Measurements from ENCODE around the gene LGALS9.
"Not testable (repeated sequence)": the region's sequence is repeated elsewhere in the genome, so short reads cannot be mapped to it uniquely, and the experiment has no call there.

LGALS9 gene

DNA sequence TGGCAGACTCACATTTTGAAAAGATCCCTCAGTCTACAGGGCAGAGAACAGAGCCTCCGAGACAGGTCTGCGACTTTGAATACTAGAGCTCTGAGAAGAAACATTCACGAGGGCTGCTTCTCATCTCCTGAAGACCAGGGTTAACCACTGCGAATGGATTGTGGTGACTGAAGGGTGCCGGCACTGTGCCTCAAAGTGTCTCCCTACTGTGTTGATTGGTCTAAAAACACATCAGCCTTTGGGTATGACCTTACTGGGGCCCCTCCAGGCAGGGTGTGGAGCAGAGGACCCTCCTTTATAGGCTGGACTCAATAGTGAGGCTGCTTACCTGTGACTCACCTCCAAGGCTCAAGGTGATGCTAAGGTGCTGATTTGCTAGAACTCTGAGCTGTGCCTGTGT lies 2.6 kb upstream of the LGALS9 start:
- H3K4me3 ChIP-seq (ENCODE audit: low read depth, low read length) = no peak overlapping the region
- TF ChIP-seq, protein P1, sequence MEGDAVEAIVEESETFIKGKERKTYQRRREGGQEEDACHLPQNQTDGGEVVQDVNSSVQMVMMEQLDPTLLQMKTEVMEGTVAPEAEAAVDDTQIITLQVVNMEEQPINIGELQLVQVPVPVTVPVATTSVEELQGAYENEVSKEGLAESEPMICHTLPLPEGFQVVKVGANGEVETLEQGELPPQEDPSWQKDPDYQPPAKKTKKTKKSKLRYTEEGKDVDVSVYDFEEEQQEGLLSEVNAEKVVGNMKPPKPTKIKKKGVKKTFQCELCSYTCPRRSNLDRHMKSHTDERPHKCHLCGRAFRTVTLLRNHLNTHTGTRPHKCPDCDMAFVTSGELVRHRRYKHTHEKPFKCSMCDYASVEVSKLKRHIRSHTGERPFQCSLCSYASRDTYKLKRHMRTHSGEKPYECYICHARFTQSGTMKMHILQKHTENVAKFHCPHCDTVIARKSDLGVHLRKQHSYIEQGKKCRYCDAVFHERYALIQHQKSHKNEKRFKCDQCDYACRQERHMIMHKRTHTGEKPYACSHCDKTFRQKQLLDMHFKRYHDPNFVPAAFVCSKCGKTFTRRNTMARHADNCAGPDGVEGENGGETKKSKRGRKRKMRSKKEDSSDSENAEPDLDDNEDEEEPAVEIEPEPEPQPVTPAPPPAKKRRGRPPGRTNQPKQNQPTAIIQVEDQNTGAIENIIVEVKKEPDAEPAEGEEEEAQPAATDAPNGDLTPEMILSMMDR (IDR thresholded peaks at IDR 0.05; ENCODE audit: low read depth, low read length) = no peak

- H3K4me3 ChIP-seq (ENCODE audit: low read depth, low read length) = not testable (repeated sequence)
Observed at GRCh38 chr17:27629260-27629659, 1.7 kb upstream of the LGALS9 start.

DNA sequence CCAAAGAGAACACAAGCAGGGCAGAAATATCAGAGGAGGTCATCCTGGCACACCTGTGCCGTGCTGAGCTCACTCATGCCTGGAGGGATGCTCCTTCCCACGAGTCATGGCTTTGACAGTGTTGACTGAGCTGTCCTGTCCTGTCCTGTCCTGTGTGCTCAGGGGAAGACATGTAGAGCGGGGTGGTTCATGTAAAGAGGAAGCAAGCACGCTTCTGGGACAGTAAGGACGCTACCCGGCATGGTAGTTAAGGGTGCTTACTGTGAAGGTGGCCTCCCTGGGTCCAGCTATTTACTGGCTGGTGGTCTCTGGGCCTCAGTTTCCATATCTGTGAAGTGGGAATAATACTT lies 398 bp downstream of the LGALS9 start:
- no peak overlapping the region for H3K4me3 ChIP-seq (ENCODE audit: low read depth, low read length)
- TF ChIP-seq, protein P1 (IDR thresholded peaks at IDR 0.05; ENCODE audit: low read depth, low read length) = no peak

DNA sequence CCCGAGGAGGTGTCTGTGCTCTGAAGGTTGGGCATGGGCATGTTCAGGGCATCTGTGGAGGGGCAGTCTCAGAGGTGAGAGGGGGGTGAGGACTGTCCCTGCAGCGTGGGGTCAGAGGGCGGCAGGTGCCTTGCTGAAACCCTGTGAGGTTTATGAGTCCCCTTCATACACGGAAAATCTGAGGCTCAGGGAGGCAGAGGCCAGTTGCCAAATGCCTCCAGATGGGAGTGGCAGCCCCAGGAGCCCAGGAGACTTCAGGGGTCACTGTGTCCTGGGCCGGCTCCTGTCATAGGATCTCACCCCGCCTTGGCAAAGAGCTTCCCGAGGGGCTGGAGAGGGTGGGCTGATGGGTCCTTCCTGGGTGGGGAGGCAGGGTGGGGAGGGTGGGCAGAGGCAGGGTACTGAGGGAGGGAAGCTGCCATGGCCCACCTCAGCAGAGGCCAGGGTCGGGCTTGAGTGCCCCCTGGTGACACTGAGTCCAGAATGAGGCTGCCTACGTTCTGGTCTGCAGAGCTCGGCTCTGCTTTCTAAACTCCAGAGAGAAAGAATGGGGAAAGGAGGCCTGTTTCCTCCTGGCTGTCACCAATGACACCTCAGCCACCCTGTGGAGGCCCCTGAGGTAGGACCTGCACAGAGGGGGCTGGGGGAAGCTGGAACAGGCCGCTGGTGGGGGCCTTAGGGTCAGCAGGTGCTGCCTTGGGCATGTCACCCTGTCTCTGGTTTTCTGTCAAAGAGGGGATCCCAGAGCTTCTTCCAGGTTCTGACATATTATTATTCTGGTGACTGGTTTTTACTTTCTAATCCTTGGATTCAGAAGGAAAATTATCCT lies 1.1 kb downstream of the LGALS9 start:
- H3K4me3 ChIP-seq (ENCODE audit: low read depth, low read length) = no peak overlapping the region
- TF ChIP-seq, protein P1 (IDR thresholded peaks at IDR 0.05; ENCODE audit: low read depth, low read length) = no peak

DNA sequence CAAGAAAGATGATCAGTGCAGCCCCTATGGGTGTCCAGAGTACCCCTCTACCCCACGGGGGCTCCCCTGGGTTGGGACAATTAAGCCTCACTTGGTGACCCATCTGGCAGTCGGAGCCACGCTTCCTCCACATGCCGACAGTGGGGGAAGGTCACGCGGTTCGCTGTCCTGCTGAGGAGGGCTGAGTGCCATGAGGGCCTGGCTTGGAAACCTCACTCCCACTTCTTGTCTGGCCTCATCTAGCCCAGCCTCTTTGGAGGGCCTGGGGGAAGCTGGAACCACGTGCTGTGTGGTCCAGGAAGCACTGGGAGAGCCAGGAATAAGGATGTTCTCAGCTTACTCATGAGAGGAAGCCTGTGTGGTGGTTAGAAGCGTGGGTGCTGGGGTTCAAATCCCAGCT lies 1.8 kb downstream of the LGALS9 start:
- not testable (repeated sequence) for H3K4me3 ChIP-seq (ENCODE audit: low read depth, low read length)

DNA sequence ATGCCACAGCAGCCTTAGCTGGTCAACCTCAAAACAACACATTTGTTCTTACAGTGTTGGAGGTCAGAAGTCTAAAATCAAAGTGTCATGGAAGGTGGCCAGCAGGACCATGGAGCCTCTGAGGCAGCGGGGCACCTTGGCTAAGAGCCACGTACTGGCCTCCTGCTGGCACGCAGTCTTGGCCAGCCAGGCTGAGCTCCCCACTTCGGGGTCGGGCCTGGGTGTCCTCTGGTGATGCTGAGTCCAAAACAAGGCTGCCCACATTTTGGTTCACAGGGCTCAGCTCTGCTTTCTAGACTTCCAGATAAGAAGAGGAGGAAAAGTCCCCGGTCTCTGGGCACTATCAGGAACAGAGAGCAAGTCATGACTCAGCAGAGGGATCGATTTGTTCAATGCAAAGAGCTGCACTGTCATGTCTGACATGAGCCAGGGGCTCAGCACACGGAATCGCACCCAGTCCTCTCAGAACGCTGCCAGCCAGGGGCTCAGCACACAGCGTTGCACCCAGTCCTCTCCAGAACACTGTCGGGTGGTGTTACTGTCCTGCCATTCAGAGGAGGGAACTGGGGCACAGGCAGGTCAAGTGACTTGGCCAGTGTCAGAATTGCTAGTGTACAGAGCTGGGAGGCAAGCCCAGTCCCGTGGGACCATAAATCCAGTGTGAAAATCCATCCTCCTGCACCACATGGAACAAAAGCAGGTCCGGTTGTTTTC lies 2.5 kb downstream of the LGALS9 start:
- H3K4me3 ChIP-seq (ENCODE audit: low read depth, low read length) = no peak overlapping the region
- TF ChIP-seq, protein P1 (IDR thresholded peaks at IDR 0.05; ENCODE audit: low read depth, low read length) = no peak

- TF ChIP-seq, protein P1 (IDR thresholded peaks at IDR 0.05; ENCODE audit: low read depth, low read length) = no peak
- no peak overlapping the region for H3K4me3 ChIP-seq (ENCODE audit: low read depth, low read length)
Observed at GRCh38 chr17:27634026-27634335, 3.0 kb downstream of the LGALS9 start.

DNA sequence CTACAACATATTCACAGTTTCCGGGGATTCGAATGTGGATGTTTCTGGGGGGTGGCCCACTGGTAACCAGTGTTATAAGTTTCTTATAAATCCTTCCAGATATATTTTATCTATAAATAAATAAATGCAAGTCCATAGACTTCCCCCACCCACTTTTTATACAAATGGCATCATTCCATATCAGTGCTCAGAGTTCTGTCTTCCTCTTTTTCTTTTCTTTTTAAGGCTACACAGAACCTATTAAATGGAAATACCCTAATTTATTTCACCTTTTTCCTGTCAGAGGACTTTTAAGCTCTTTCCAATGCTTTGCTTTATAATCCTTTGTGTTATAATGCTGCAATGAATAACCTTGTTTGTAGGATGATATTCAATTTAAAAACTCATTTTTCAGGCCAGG lies 3.8 kb downstream of the LGALS9 start:
- H3K4me3 ChIP-seq (ENCODE audit: low read depth, low read length) = no peak overlapping the region
- TF ChIP-seq, protein P1 (IDR thresholded peaks at IDR 0.05; ENCODE audit: low read depth, low read length) = no peak

All from WI38 (cell line).